CD14-positive monocyte (primary cell): ENCODE measurements around the gene PRORP. TPM values are rescaled to one million over a fixed set of nuclear protein-coding genes. Genes with fewer than 3 reads are reported as not detected.

Experiments
- DNase-seq, 3 donors: peaks; one replicate each; pipeline ENCODE4 v3.0.0-alpha.2; 2011 to 2022
- H2AFZ ChIP-seq: 2 replicates; pipeline ENCODE4 v1.6.0; 2012; ENCODE audit warnings: mild to moderate bottlenecking, low read depth, low read length, inconsistent platforms; ENCODE audit not compliant: insufficient read depth, poor library complexity, severe bottlenecking
- H3K27ac ChIP-seq, 2 donors: 1 replicate in 1 of 2; 2 replicates in 1 of 2; pipeline ENCODE4 v1.5.1; 2012 to 2013; ENCODE audit warnings: low read length in 2 of 2, control low read depth in 1 of 2, inconsistent platforms in 1 of 2, low read depth in 1 of 2, mild to moderate bottlenecking in 1 of 2
- H3K27me3 ChIP-seq, 2 donors: one replicate each; pipeline versions ENCODE4 v1.6.0 to v1.6.1; 2011 to 2013; ENCODE audit warnings: low read length in 2 of 2; ENCODE audit not compliant: control insufficient read depth in 2 of 2, insufficient read depth in 2 of 2
- H3K36me3 ChIP-seq, 2 donors: replicated peaks in 1 of 2; 1 replicate in 1 of 2; 2 replicates in 1 of 2; pipeline versions ENCODE4 v1.5.1 to v1.6.1; 2012 to 2013; ENCODE audit warnings: low read length in 2 of 2, control low read depth in 1 of 2, inconsistent platforms in 1 of 2, mild to moderate bottlenecking in 1 of 2; ENCODE audit not compliant: insufficient read depth in 2 of 2, control insufficient read depth in 1 of 2
- H3K4me1 ChIP-seq, 2 donors: 1 replicate in 1 of 2; 2 replicates in 1 of 2; pipeline versions ENCODE4 v1.5.1 to v1.6.1; 2012 to 2013; ENCODE audit warnings: low read length in 2 of 2, control low read depth in 1 of 2, inconsistent platforms in 1 of 2, mild to moderate bottlenecking in 1 of 2, moderate library complexity in 1 of 2; ENCODE audit not compliant: insufficient read depth in 2 of 2, control insufficient read depth in 1 of 2
- H3K4me2 ChIP-seq: replicated peaks from 2 replicates; pipeline ENCODE3; 2012; ENCODE audit warnings: low read length, moderate library complexity, mild to moderate bottlenecking; ENCODE audit not compliant: poor library complexity, severe bottlenecking; ENCODE audit errors: extremely low read depth
- H3K4me3 ChIP-seq, 3 experiments: fragments of 200-600 bp in 1 of 3; sonication (generic) in 1 of 3; replicated peaks in 1 of 3; 1 replicate in 2 of 3; 2 replicates in 1 of 3; pipeline ENCODE4 v1.5.1; 2011 to 2013; ENCODE audit warnings: low read length in 3 of 3, mild to moderate bottlenecking in 3 of 3, control low read depth in 2 of 3, low read depth in 2 of 3, inconsistent platforms in 1 of 3, moderate library complexity in 1 of 3
- H3K79me2 ChIP-seq: 2 replicates; pipeline ENCODE4 v1.6.0; 2012; ENCODE audit warnings: mild to moderate bottlenecking, control low read depth, inconsistent platforms, low read length, moderate library complexity; ENCODE audit not compliant: insufficient read depth
- H3K9ac ChIP-seq: 2 replicates; pipeline ENCODE4 v1.6.0; 2017; ENCODE audit warnings: low read length, mild to moderate bottlenecking; ENCODE audit not compliant: insufficient read depth, poor library complexity, severe bottlenecking
- H3K9me3 ChIP-seq, 2 donors: replicated peaks in 1 of 2; 1 replicate in 1 of 2; 2 replicates in 1 of 2; pipeline versions ENCODE4 v1.5.1 to v1.6.1; 2012 to 2013; ENCODE audit warnings: low read length in 2 of 2, control low read depth in 1 of 2; ENCODE audit not compliant: control insufficient read depth in 1 of 2, insufficient read depth in 1 of 2
- H4K20me1 ChIP-seq: 2 replicates; pipeline ENCODE4 v1.6.0; 2012; ENCODE audit warnings: mild to moderate bottlenecking, low read length, control low read depth, moderate library complexity; ENCODE audit not compliant: insufficient read depth
- H3K27ac Mint-ChIP-seq, 7 donors: one replicate each; pipeline ENCODE4 v1.8.0; 2020; ENCODE audit warnings: mild to moderate bottlenecking in 7 of 7, mixed read lengths in 7 of 7, moderate library complexity in 6 of 7, inconsistent platforms in 2 of 7
- H3K27me3 Mint-ChIP-seq, 3 donors: one replicate each; pipeline ENCODE4 v1.8.0; 2021 to 2022; ENCODE audit warnings: low read depth in 3 of 3, mild to moderate bottlenecking in 3 of 3, mixed read lengths in 3 of 3, moderate library complexity in 3 of 3, inconsistent platforms in 1 of 3
- H3K36me3 Mint-ChIP-seq, 2 donors: one replicate each; pipeline ENCODE4 v1.8.0; 2020; ENCODE audit warnings: mixed read lengths in 2 of 2, inconsistent platforms in 1 of 2, mild to moderate bottlenecking in 1 of 2
- H3K4me1 Mint-ChIP-seq: one replicate; pipeline ENCODE4 v1.8.0; 2020; ENCODE audit warnings: mild to moderate bottlenecking, mixed read lengths
- H3K4me3 Mint-ChIP-seq, 2 donors: one replicate each; pipeline ENCODE4 v1.8.0; 2020; ENCODE audit warnings: mild to moderate bottlenecking in 2 of 2, mixed read lengths in 2 of 2, moderate library complexity in 1 of 2
- H3K9me3 Mint-ChIP-seq, 7 donors: one replicate each; pipeline ENCODE4 v1.8.0; 2020 to 2022; ENCODE audit warnings: mixed read lengths in 7 of 7, mild to moderate bottlenecking in 6 of 7, moderate library complexity in 6 of 7, inconsistent platforms in 2 of 7
- WGBS: methylation state at CpG from one replicate; pipeline ENCODE4 v1.1.5; 2013; ENCODE audit warnings: missing lambda C conversion rate; ENCODE audit not compliant: insufficient coverage; 5-methylcytosine and 5-hydroxymethylcytosine counted together
- intact Hi-C, 2 donors: fragments of 100-400 bp; cut with micrococcal nuclease; formaldehyde crosslinking; loops; one replicate each; pipeline versions ENCODE4 v1.15.0 to v1.15.1; 2023
- polyA plus RNA-seq, 3 donors: library from polyadenylated mRNA; depleted of rRNA in 1 of 3; unstranded in 2 of 3; stranded (reverse) in 1 of 3; fragments of 300-500 nt in 2 of 3; fragments of >200 nt in 1 of 3; fragmentation: Illumina TruSeq in 2 of 3; gene quantifications; 1 replicate in 2 of 3; 2 replicates in 1 of 3; pipeline ENCODE4 v1.2.3, GENCODE V29; 2012 to 2021
- TF ChIP-seq, protein P1 (sequence below): fragments of 200-600 bp; IDR thresholded peaks from one replicate; pipeline ENCODE4 v1.8.0; 2022; ENCODE audit warnings: antibody characterized with exemption, mild to moderate bottlenecking

Gene PRORP
- polyA plus RNA-seq, 3 donors, result 10.7 to 22.2 (median 17.9) TPM

DNA sequence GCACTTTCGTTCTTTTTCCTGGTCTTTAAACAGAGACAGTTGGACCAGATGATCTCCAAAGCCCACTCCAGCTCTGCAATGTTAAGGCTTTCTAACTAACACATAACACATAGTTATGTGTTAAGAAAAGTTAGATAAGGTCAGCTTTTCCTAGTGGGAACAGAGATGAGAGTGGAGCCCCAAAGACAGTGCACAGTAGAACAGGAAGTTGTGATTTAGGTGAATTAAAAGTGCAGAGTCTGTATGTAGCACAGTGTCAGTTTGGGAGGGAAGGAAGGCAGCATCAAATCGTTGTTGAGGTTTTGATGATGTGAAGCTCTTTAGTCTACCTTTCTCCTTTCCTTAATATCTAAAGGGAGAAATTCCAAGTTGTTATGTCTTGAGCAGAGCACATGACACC, 31.7 kb downstream of the PRORP start:
- intact Hi-C loops, result loop anchor here in 1 of 2 donors (10.0 kb wide), 1 partner anchor 61 kb away; no protein-coding TSS in a partner anchor
- TF ChIP-seq, protein P1, sequence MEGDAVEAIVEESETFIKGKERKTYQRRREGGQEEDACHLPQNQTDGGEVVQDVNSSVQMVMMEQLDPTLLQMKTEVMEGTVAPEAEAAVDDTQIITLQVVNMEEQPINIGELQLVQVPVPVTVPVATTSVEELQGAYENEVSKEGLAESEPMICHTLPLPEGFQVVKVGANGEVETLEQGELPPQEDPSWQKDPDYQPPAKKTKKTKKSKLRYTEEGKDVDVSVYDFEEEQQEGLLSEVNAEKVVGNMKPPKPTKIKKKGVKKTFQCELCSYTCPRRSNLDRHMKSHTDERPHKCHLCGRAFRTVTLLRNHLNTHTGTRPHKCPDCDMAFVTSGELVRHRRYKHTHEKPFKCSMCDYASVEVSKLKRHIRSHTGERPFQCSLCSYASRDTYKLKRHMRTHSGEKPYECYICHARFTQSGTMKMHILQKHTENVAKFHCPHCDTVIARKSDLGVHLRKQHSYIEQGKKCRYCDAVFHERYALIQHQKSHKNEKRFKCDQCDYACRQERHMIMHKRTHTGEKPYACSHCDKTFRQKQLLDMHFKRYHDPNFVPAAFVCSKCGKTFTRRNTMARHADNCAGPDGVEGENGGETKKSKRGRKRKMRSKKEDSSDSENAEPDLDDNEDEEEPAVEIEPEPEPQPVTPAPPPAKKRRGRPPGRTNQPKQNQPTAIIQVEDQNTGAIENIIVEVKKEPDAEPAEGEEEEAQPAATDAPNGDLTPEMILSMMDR, result no peak
- Histone ChIP-seq H3K27me3 (no peaks in the 10 kb centered on the region), H3K9ac (no peak overlapping the region), H3K4me3 (no peak overlapping the region), H3K4me2 (no peak overlapping the region), H3K4me1 (peaks cover 5 to 8% of the 10 kb centered on the region in 2 donors), H4K20me1 (no peaks in the 10 kb centered on the region), H3K79me2 (no peaks in the 10 kb centered on the region), H3K36me3 (peaks cover 12 to 26% of the 10 kb centered on the region in 2 donors), H2AFZ (no peak overlapping the region), H3K9me3 (no peaks in the 10 kb centered on the region), H3K27ac (no peak overlapping the region)
- H3K27me3 Mint-ChIP-seq, result no peaks in the 10 kb centered on the region
- H3K9me3 Mint-ChIP-seq, result no peaks in the 10 kb centered on the region
- no peak overlapping the region for H3K27ac Mint-ChIP-seq
- DNase-seq, result no peak
- H3K4me1 Mint-ChIP-seq, result peaks cover 9% of the 10 kb centered on the region
- WGBS, result no CpG with 5 or more reads among the region's 2 CpGs
- H3K36me3 Mint-ChIP-seq, result peaks cover 32 to 36% of the 10 kb centered on the region in 2 donors
- H3K4me3 Mint-ChIP-seq, result no peak overlapping the region

DNA sequence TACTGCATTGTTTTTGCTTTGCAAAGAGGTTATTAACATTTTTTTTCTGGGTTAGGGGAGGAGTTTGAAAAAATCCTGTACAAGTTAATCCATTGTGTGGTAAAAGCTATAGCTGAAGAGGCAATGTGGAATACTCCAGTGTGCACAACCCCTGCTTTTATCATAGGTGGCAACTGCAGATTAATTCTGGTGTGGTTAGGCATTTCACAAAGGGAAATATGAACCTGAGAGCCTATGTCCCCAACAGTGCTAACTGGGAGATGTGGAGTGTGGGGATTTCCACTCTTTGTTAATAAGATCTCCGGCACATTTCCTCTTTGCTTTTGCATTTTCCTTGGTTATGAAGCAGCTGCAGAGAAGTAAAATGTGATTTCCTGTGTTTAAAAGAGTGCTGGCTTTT, 33.6 kb downstream of the PRORP start:
- WGBS, result 0% methylated on average over 1 of the region's 1 CpG
- peaks cover 5 to 8% of the 10 kb centered on the region in 2 donors for H3K4me1 ChIP-seq
- H3K27ac Mint-ChIP-seq, result peak overlapping the region in 2 of 7 donors; percentile 40 to 60

More for the DNA sequence above, 33.6 kb downstream of the PRORP start:
- Histone ChIP-seq H3K27me3 (no peaks in the 10 kb centered on the region), H3K4me3 (no peak overlapping the region), H2AFZ (no peak overlapping the region), H3K27ac (peak overlapping the region in 1 of 2 donors; percentile 13), H3K4me2 (peak overlapping the region; percentile 1), H3K79me2 (no peaks in the 10 kb centered on the region), H3K9ac (no peak overlapping the region), H3K9me3 (no peaks in the 10 kb centered on the region), H4K20me1 (no peaks in the 10 kb centered on the region), H3K36me3 (peaks cover 24 to 29% of the 10 kb centered on the region in 2 donors)
- H3K9me3 Mint-ChIP-seq, result no peaks in the 10 kb centered on the region
- TF ChIP-seq, protein P1, result no peak
- peaks cover 35 to 38% of the 10 kb centered on the region in 2 donors for H3K36me3 Mint-ChIP-seq
- intact Hi-C loops, result loop anchor here in 1 of 2 donors (10.0 kb wide), 1 partner anchor 59 kb away; no protein-coding TSS in a partner anchor
- peak; percentile 12 to 69 (median 30) for DNase-seq
- H3K27me3 Mint-ChIP-seq, result no peaks in the 10 kb centered on the region
- H3K4me1 Mint-ChIP-seq, result peaks cover 9% of the 10 kb centered on the region
- no peak overlapping the region for H3K4me3 Mint-ChIP-seq
